B cell (primary cell): ENCODE measurements around the gene DAP. TPM values are rescaled to one million over a fixed set of nuclear protein-coding genes. Genes with fewer than 3 reads are reported as not detected.

Experiments used
- ATAC-seq: fragments of 200-7000 bp; cut with Tn5 transposase; one replicate; pipeline ENCODE4 v1.10.0; 2021; ENCODE audit warnings: low read depth, mild to moderate bottlenecking, moderate number of reproducible peaks, moderate library complexity
- CTCF ChIA-PET: fragments of 350-600 bp; sonication (Branson Sonifier 250); formaldehyde crosslinking; loops from one replicate; lab custom pipeline; 2021; ENCODE audit warnings: antibody characterized with exemption, inconsistent platforms; lab: Charles Lee
- POLR2A ChIA-PET: fragments of 350-600 bp; sonication (Branson Sonifier 250); formaldehyde crosslinking; loops from one replicate; lab custom pipeline; 2021; ENCODE audit warnings: antibody characterized with exemption; lab: Charles Lee
- DNase-seq: peaks from one replicate; pipeline ENCODE4 v3.0.0; 2013
- H2AFZ ChIP-seq: 2 replicates; pipeline ENCODE4 v1.6.1; 2012; ENCODE audit warnings: mild to moderate bottlenecking, low read depth, low read length; ENCODE audit not compliant: insufficient read depth, poor library complexity, severe bottlenecking
- H3K27ac ChIP-seq, 2 donors: 1 replicate in 1 of 2; 2 replicates in 1 of 2; pipeline ENCODE4 v1.5.1; 2012 to 2013; ENCODE audit warnings: low read length in 2 of 2, mild to moderate bottlenecking in 2 of 2, moderate library complexity in 1 of 2
- H3K27me3 ChIP-seq, 4 experiments: fragments of 200-600 bp in 1 of 4; sonication (generic) in 1 of 4; replicated peaks in 1 of 4; 1 replicate in 2 of 4; 2 replicates in 2 of 4; pipeline versions ENCODE4 v1.6.1 to v1.7.0; 2013 to 2016; ENCODE audit warnings: low read length in 3 of 4, mild to moderate bottlenecking in 2 of 4, mixed read lengths in 1 of 4, moderate library complexity in 1 of 4; ENCODE audit not compliant: insufficient read depth in 4 of 4, control insufficient read depth in 3 of 4; ENCODE audit errors: control extremely low read depth in 1 of 4
- H3K36me3 ChIP-seq, 2 experiments: replicated peaks in 1 of 2; 1 replicate in 1 of 2; 2 replicates in 1 of 2; pipeline versions ENCODE4 v1.6.1 to v1.7.1; 2013; ENCODE audit warnings: low read length in 1 of 2; ENCODE audit not compliant: insufficient read depth in 2 of 2, control insufficient read depth in 1 of 2; ENCODE audit errors: control extremely low read depth in 1 of 2, extremely low read depth in 1 of 2
- H3K4me1 ChIP-seq, 2 donors: fragments of 200-600 bp in 1 of 2; sonication (generic) in 1 of 2; 1 replicate in 1 of 2; 2 replicates in 1 of 2; pipeline versions ENCODE4 v1.5.1 to v1.6.1; 2013 to 2017; ENCODE audit warnings: low read length in 2 of 2; ENCODE audit not compliant: control insufficient read depth in 2 of 2, insufficient read depth in 2 of 2
- H3K4me2 ChIP-seq: replicated peaks from 2 replicates; pipeline ENCODE3; 2012; ENCODE audit warnings: mild to moderate bottlenecking, low read depth, low read length; ENCODE audit not compliant: poor library complexity, severe bottlenecking
- H3K4me3 ChIP-seq, 5 experiments: fragments of 200-600 bp in 1 of 5; sonication (generic) in 1 of 5; 1 replicate in 3 of 5; 2 replicates in 2 of 5; pipeline versions ENCODE4 v1.5.1 to v1.7.0; 2011 to 2016; ENCODE audit warnings: low read length in 4 of 5, mild to moderate bottlenecking in 4 of 5, low read depth in 2 of 5, control low read depth in 1 of 5, moderate library complexity in 1 of 5; ENCODE audit not compliant: insufficient read depth in 1 of 5; ENCODE audit errors: control extremely low read depth in 1 of 5, extremely low read depth in 1 of 5
- H3K79me2 ChIP-seq: fragments of 200-600 bp; sonication (generic); one replicate; pipeline ENCODE4 v1.6.0; 2016; ENCODE audit warnings: low read length; ENCODE audit not compliant: control insufficient read depth, insufficient read depth
- H3K9ac ChIP-seq: fragments of 200-600 bp; sonication (generic); 2 replicates; pipeline ENCODE4 v1.6.1; 2017; ENCODE audit warnings: mild to moderate bottlenecking, low read length, moderate library complexity
- H3K9me3 ChIP-seq, 3 donors: one replicate each; pipeline versions ENCODE4 v1.6.1 to v1.7.1; 2013; ENCODE audit warnings: low read length in 2 of 3; ENCODE audit not compliant: control insufficient read depth in 2 of 3, insufficient read depth in 1 of 3; ENCODE audit errors: control extremely low read depth in 1 of 3
- H4K20me1 ChIP-seq: 2 replicates; pipeline ENCODE4 v1.6.0; 2012; ENCODE audit warnings: mild to moderate bottlenecking, low read length; ENCODE audit not compliant: insufficient read depth, control insufficient read depth, poor library complexity, severe bottlenecking
- H3K27ac Mint-ChIP-seq: one replicate; pipeline ENCODE4 v1.8.0; 2021; ENCODE audit warnings: mixed read lengths
- H3K27me3 Mint-ChIP-seq: one replicate; pipeline ENCODE4 v1.8.0; 2021; ENCODE audit warnings: mixed read lengths
- H3K4me1 Mint-ChIP-seq: one replicate; pipeline ENCODE4 v1.8.0; 2021; ENCODE audit warnings: mixed read lengths
- H3K4me3 Mint-ChIP-seq: one replicate; pipeline ENCODE4 v1.8.0; 2021; ENCODE audit warnings: mixed read lengths
- H3K9me3 Mint-ChIP-seq: one replicate; pipeline ENCODE4 v1.8.0; 2022; ENCODE audit warnings: mixed read lengths; ENCODE audit not compliant: insufficient read depth
- CTCF ChIP-seq: fragments of 200-600 bp; IDR thresholded peaks from one replicate; pipeline ENCODE4 v1.8.0; 2022; ENCODE audit warnings: antibody characterized with exemption, mild to moderate bottlenecking
- EZH2 ChIP-seq: IDR thresholded peaks from 2 replicates; pipeline ENCODE4 v1.6.1; 2012; ENCODE audit warnings: borderline replicate concordance, low read depth, mild to moderate bottlenecking, moderate library complexity, low read length; ENCODE audit not compliant: insufficient read depth, poor library complexity, severe bottlenecking
- WGBS: methylation state at CpG from one replicate; pipeline ENCODE4 v1.1.5; 2013; ENCODE audit warnings: missing lambda C conversion rate; ENCODE audit not compliant: insufficient coverage; 5-methylcytosine and 5-hydroxymethylcytosine counted together
- intact Hi-C: fragments of 100-400 bp; cut with micrococcal nuclease; formaldehyde crosslinking; loops from one replicate; pipeline ENCODE4 v1.10.0; 2022
- polyA plus RNA-seq: library from polyadenylated mRNA; depleted of rRNA; stranded (reverse); fragments of >200 nt; gene quantifications from 2 replicates; pipeline ENCODE4 v1.2.3, GENCODE V29; 2012
- total RNA-seq, 2 donors: library from RNA; stranded (reverse); fragments of 120-200 nt in 1 of 2; gene quantifications; 1 replicate in 1 of 2; 2 replicates in 1 of 2; pipeline versions ENCODE4 v1.2.3 to v1.2.4, GENCODE V29; 2013 to 2022

DAP gene
- total and polyA plus RNA-seq, 2 donors (not counting 1 experiment from before 2014, with no cell fraction given), result 42.6 to 49.8 TPM

- ATAC-seq (no peak), DNase-seq (no peak)
- Histone ChIP-seq H3K4me2 (no peak overlapping the region), H4K20me1 (no peaks in the 10 kb centered on the region), H3K4me3 (no peak overlapping the region), H3K4me1 (no peaks in the 10 kb centered on the region), H3K9ac (no peak overlapping the region), H3K27me3 (no peaks in the 10 kb centered on the region), H3K36me3 (no peaks in the 10 kb centered on the region), H3K9me3 (no peaks in the 10 kb centered on the region), H3K27ac (no peak overlapping the region), H3K79me2 (no peaks in the 10 kb centered on the region), H2AFZ (no peak overlapping the region)
- ChIA-PET CTCF (no interaction called here), POLR2A (no interaction called here)
- Mint-ChIP-seq H3K4me1 (no peaks in the 10 kb centered on the region), H3K9me3 (peaks cover 3% of the 10 kb centered on the region), H3K27ac (no peak overlapping the region), H3K27me3 (no peaks in the 10 kb centered on the region), H3K4me3 (no peak overlapping the region)
- intact Hi-C loops, result no loop called here
- 87% methylated on average over 15 of the region's 15 CpGs for WGBS
- TF ChIP-seq EZH2 (no peak), CTCF (no peak)
Measured at GRCh38 chr5:10660720-10661387, 100.2 kb downstream of the DAP start.

GRCh38 chr5:10660135-10660534, 100.9 kb downstream of the DAP start:
- H3K4me2 ChIP-seq, result no peak overlapping the region
- ChIA-PET POLR2A (interaction anchor here (1.6 kb wide), 1 partner anchor 26 kb away, joined by 5 read pairs; no protein-coding TSS in a partner anchor), CTCF (no interaction called here)
- intact Hi-C loops, result no loop called here
- H2AFZ ChIP-seq, result no peak overlapping the region
- no peak overlapping the region for H3K4me3 Mint-ChIP-seq
- H3K27ac ChIP-seq, result no peak overlapping the region
- DNase-seq (no peak), ATAC-seq (no peak)
- H3K9ac ChIP-seq, result no peak overlapping the region
- no peaks in the 10 kb centered on the region for H3K27me3 ChIP-seq
- H3K4me1 Mint-ChIP-seq, result peaks cover 3% of the 10 kb centered on the region
- H3K4me1 ChIP-seq, result no peaks in the 10 kb centered on the region
- H3K4me3 ChIP-seq, result no peak overlapping the region
- H3K79me2 ChIP-seq, result peaks cover 4% of the 10 kb centered on the region
- H3K27ac Mint-ChIP-seq, result no peak overlapping the region
- H3K9me3 Mint-ChIP-seq, result peaks cover 3% of the 10 kb centered on the region
- TF ChIP-seq EZH2 (no peak), CTCF (no peak)
- no peaks in the 10 kb centered on the region for H3K27me3 Mint-ChIP-seq
- no peaks in the 10 kb centered on the region for H3K9me3 ChIP-seq
- no peaks in the 10 kb centered on the region for H4K20me1 ChIP-seq
- 80% methylated on average over 2 of the region's 3 CpGs for WGBS
- no peaks in the 10 kb centered on the region for H3K36me3 ChIP-seq
